ENCODE data around the gene MVB12A.

Gene MVB12A

DNA sequence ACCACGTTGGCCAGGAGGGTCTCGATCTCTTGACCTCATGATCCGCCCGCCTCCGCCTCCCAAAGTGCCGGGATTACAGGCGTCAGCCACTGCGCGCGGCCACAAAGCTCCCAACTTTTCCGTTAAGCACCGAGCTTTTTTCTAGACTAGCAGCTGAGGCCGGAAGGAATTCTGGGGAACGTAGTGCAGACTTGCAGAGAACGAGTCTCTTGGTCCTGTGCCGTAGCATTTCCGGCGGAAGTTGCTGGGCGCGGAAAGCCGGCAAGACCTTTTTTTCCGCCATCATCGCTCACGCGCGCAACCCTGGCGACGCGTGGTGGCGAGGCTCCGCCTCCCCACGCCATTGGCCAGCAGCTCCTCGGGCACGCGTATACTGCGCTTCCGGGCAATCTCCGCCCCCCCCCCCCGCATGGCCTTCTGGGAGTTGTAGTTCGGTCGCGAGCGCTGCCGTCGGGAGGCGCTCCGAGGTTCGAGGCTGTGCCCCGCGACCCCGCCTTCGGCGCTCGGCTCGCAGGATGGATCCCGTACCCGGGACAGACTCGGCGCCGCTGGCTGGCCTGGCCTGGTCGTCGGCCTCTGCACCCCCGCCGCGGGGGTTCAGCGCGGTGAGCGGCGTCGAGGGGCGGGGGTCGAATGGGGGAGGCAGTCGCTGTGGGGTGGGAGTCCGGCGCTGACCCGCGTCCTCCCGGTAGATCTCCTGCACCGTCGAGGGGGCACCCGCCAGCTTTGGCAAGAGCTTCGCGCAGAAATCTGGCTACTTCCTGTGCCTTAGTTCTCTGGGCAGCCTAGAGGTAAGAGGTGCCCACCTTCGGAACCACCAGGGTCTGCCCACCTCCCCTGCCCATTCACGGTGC, at the start of gene MVB12A:
Gene MVB12A (plus strand): TSS at position 427 of the 854 bp plus-strand sequence. CDS start 89 bp downstream, at position 516.
- in situ Hi-C loops (cut with HindIII; ENCODE audit: low sequenced_read_pairs): no loop called here

- in situ Hi-C loops (cut with HindIII; ENCODE audit: low sequenced_read_pairs): no loop called here
Measured at GRCh38 chr19:17376935-17377600, 42.8 kb upstream of the MVB12A start, which contains the start of gene PLVAP. Gene PLVAP, minus strand, starts transcription at chr19:17377342. Its CDS starts 54 bp downstream, at chr19:17377288.

- in situ Hi-C loops (cut with HindIII; ENCODE audit: low sequenced_read_pairs): no loop called here
Measured at GRCh38 chr19:17378271-17378670, 41.6 kb upstream of the MVB12A start.

DNA sequence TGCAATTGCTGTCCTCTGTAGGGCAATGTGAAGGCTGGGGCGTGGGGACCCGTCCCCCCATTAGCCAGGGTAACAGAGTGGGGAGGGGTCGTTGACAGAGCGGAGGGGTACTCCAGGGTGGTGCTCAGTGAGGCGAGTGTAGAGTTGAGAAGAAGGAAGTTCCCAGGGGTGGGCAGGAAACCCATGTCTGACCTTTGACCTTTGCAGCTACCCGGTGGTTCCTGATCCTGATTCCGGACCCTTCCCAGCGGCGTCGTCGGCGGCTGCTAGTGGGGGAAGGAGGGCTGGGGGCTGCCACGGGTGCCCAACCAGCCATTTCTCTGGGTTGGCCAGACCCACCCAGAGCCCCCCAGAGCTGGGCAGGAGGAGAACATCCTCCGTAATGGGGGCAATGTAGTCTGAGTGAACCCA, 40.6 kb upstream of the MVB12A start:
- in situ Hi-C loops (cut with HindIII; ENCODE audit: low sequenced_read_pairs): no loop called here

DNA sequence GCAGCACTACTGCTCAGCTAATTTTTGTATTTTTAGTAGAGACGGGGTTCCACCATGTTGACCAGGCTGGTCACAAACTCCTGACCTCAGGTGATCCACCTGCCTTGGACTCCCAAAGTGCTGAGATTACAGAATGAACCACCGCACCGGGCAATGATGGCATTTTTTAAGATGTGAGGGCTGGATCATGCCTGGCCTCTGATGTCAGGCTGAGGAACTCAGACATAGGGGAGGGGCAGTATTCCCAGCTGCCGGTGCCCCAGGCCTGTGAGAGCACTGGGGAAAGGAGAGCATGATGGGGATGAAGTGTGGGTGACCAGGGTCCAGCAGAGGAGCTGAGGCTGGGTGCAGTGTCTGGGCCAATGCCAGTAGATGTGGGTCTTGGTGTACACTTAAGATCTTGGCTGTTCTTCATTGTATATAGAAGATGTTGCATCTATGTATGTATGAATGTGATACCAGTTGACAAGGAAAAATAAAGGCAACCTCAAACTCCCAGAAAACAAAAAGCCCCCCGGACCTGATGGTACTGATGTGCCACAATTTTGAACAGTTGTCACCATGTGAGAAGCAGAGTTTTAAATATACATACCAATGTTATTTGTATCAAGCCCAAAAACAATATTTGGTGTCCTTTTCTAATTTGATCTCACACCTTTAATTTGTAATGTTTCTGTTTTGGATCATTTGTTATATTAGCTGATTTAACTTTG, 39.3 kb upstream of the MVB12A start:
- in situ Hi-C loops (cut with HindIII; ENCODE audit: low sequenced_read_pairs): no loop called here

DNA sequence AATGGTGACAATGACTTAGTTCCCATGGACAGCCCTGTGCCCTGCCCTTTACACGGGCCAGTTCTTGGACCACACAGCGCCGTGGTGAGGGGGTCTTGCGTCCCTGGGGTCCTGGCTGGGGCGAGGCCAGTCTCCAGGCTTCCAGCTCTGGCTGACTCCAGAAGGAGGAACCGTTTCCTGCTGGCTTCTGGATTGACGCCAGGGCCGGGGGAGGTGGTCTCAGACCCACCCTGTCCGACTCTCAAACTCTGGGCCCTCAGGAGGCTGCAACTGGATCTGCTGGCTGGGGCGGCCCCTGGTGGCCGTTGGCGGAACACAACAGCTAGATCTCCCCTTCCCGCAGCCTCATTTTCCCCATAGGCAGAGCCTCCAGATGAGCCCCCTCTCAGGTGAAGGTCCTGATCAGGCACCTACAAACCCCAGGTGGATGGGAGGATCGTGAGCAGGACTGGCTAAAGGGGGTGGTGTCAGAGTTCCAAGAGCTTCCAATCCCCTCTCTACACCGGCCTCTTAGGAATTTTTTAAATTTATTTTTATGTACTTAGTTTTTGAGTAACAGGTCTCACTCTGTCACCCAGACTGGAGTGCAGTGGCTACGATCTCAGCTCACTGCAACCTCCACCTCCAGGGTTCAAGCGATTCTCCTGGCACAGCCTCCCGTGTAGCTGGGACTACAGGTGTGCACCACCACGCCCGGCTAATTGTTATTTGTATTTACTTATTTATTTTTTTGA, 33.8 kb upstream of the MVB12A start:
- in situ Hi-C loops (cut with HindIII; ENCODE audit: low sequenced_read_pairs): no loop called here

- in situ Hi-C loops (cut with HindIII; ENCODE audit: low sequenced_read_pairs): no loop called here
Measured at GRCh38 chr19:17389288-17389687, 30.6 kb upstream of the MVB12A start.

DNA sequence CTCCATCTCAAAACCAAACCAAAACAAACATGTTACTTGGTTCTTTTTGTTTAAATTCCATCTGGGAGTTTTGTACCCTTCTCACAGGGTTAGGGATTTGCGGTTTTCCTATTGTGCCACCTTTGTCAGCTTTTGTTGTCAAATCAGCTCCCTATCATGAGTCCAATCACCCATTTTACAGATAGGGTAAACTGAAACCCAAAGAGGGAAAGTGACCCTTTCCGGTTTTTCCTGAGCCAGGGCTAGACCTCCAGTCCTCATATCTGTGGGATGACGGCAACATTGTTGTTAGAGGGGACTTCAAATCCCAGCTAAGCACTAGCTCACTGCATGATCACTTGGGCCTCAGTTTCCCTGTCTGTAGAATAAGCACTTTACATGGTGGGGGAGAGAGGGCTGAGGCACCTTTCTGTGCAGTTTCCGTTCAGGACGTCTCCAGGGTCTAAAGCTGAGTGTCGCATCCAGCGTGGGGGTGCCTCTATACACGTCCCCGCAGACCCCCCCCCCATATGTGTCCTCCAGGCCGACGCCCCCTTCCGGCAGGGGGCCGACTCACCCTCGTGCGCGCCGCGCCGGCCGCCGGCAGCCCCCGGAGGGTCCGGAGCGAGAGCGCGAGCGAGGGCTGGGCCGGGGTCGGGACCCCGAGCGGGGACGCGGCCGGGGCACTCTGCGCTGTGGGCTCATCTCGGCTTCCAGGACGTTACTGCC, 29.7 kb upstream of the MVB12A start:
- in situ Hi-C loops (cut with HindIII; ENCODE audit: low sequenced_read_pairs): no loop called here

DNA sequence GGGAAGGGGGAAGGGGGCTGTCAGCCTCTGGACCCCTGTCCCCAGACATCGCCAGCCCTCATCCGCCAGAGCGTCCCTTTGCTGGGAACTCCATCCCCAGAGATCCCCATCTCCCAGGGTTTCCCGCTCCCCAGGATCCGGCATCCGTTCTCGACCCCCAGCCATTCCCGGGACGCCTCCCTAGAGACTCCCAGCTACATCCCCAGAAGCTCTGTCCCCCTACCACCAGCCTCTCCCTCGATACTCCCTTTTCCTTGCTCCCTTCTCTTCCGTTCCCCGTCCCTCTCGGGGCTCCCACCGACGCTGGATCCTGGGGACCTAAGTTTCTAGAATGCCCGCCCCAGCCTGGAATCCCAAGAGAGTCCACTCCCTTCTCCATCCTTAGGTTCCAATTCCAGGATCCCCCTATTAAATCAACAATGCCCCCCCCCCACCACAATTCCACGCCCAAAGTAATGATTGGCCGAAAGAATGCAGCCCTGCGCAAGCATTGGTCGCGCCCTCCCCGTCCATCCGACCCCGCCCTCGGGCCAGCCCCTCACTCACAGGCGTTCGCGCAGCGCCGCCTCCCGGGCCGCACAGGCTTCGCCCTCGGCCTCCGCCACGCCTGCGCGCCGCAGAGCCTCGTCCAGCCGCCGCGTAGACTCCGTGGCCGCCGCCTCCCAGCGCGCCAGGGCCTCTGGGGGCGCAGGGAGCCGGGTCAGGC, 29.0 kb upstream of the MVB12A start:
- in situ Hi-C loops (cut with HindIII; ENCODE audit: low sequenced_read_pairs): no loop called here

GRCh38 chr19:17391371-17392151, 28.3 kb upstream of the MVB12A start:
- in situ Hi-C loops (cut with HindIII; ENCODE audit: low sequenced_read_pairs): no loop called here

DNA sequence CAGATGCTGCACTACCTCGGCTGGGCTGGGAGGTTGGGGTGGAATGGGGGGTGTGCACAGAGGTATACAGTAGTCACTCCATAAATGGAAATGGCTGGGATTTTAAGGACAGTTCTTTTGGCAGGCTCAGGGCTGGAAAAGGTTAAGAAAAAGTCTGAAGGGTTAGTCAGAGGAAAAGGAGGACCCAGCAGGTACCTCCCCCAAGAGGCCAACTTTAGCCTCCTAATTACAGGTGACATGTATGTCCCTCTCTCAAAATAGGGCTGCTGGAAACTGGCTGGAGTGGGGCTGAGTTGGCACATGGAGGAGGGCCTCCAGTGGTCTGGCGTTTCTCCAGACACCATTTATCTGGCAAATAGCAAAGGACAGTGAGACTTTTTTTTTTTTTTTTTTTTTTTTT, 26.8 kb upstream of the MVB12A start:
- in situ Hi-C loops (cut with HindIII; ENCODE audit: low sequenced_read_pairs): no loop called here

DNA sequence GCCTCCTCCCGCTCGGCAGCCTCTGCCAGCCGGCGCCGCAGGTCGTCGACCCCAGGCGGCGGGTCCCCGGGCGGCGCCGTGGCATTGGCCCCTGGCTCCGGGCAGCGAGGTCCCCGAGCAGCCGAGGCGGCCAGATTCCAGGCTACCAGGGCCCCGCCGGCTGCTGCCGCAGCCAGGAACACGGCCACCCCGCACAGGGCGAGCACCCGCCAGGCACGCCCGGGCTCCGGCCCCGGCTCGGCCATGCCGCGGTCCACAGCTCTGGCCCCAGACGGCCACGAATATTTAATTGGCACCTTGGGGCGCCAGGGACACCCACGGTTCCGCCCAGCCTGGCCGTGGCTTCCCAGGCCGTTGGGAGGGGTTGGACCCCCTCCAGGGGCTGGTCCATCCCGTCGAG, 25.9 kb upstream of the MVB12A start, which contains the start of gene CCDC194:
Gene CCDC194 (minus strand): TSS at position 283 of the 400 bp plus-strand sequence. CDS start 38 bp downstream, at position 245.
- in situ Hi-C loops (cut with HindIII; ENCODE audit: low sequenced_read_pairs): no loop called here

DNA sequence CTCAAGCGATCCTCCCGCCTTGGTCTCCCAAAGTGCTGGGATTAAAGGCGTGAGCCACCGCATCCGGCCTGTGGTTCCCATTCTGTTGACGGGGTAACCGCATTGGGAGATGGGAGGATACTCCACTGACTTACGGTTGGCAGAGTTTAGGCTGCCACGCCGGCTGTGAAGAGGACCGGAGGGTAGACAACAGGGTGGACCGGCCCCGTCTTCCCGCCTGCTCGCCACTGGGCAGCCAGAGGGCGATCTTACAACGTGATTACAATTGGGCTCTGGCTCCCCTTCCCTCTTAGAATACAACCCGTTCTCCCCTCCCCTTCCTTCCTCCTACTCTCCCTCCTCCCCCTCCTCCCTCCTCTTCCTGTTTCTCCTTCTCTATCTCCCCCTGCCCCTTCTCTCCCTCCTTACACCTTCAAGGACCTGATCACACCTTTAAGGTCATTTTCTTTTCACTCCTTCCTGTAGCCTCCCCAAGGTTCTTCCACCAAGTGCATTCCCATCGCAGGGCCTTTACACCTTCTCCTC, 24.9 kb upstream of the MVB12A start:
- in situ Hi-C loops (cut with HindIII; ENCODE audit: low sequenced_read_pairs): no loop called here

DNA sequence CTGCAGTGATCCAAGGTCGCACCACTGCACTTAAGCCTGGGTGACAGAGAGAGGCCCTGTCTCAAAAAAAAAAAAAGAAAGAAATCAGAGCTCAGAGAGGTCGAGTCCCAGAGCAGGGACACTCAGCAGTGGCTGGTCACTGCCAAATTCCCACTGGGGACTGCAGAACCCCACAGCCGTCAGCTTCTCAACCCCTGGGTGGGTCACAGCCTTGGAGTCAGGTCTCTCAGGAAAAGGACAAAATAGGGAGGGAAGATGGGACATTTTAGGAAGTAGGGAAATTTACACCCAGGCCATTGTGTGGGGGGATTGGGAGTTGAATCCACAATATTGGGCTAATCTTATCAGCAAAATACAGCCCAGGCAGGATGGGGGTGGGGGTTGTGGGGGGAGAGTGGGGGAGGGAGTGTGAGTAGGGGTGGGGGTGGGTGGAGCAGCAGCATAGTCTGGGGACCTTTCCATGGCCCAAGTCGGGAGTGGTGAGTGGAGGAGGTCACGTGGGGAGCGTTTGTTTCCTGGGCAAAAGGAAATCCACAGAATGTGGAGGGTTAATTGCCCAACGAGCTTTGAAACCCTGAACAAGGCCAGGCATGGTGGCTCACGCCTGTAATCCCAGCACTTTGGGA, 20.8 kb upstream of the MVB12A start:
- in situ Hi-C loops (cut with HindIII; ENCODE audit: low sequenced_read_pairs): no loop called here

DNA sequence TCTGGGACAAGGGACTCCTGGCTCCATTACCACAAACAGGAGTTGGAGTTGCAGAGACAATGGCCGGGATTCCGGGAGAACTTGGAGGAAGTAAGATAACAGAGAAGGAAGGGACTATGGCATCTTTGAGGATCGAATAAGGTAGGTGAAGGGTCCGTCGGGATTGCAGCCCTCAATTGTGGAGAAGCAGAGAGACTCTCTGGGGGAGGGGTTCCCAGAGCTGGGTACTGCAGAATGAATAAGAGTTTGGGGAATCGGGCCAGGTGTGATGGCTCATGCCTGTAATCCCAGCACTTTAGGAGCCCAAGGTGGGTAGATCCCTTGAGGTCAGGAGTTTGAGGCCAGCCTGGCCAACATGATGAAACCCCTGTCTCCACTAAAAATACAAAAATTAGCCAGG, 18.2 kb upstream of the MVB12A start:
- in situ Hi-C loops (cut with HindIII; ENCODE audit: low sequenced_read_pairs): no loop called here

DNA sequence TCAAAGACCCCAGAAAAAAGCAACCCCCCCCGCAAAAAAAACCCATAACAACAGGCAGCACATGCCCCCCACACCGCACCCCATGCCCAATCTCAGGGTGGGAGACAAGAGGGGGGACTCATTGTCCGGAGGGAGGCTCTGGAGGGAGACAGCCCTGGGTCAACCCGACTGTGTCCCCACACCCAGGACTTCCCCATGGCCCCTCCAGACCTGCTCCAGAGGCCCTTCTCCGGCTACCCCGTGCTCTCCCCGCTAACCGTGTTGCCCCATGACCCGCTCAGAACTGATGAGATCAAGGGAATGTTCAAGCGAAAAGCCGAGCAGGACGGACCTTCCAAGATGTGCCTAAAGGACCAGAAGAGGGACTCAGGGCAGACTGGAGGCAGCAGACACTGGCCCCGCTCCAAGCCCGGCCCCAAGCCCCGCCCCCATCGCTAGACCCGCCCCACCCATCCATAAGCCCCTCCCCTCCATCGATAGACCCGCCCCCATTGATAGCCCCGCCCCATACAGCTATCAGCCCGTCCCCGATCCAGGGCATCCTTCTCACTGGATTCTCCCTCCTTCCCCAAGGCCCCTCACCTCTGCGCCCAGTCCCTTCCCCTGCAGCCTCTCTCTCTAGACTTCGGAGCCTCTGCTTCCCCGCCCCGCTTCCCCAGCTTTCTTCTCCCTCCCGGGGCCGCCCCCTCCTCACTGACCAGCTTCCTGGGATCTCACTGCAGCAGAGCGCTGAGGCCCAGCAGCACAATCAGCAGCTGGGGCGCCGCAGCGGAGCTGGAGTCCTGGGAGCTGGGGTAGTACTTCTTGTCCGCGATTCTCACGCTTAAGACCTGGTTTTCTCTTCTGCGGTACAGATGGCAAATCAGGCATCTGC, 16.6 kb upstream of the MVB12A start:
- in situ Hi-C loops (cut with HindIII; ENCODE audit: low sequenced_read_pairs): no loop called here

DNA sequence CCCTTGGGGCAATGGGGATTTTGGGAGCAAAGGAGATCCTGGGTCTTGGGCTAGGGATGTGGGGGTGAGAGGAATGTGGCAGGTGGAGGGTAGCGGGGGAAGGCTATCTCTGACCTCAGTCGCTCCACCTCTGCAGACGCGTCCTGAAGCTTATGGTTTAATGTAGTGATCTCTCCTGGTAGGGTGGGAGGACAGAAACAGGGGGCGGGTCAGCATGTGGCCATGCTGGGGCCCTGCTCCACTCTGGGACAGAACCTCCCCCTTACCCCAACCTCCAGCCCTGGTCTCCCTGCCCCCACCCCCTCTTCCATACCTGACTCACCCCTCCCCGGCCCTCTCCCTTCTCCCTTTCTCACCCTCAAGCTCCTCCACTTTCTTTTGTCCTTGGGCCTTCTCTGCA, 15.8 kb upstream of the MVB12A start:
- in situ Hi-C loops (cut with HindIII; ENCODE audit: low sequenced_read_pairs): no loop called here
